Stimulated activated CD4-positive, alpha-beta T cell treated with anti-CD3 and anti-CD28 coated beads, Interleukin-4, amount 100 ng/mL, for 48 hours (primary cell): ENCODE measurements around the gene CISD1.

Experiments used
- DNase-seq, 2 donors: peaks; one replicate each; pipeline ENCODE4 v3.0.0-alpha.2; 2020; ENCODE audit warnings: low read depth in 2 of 2

CISD1 gene

DNA sequence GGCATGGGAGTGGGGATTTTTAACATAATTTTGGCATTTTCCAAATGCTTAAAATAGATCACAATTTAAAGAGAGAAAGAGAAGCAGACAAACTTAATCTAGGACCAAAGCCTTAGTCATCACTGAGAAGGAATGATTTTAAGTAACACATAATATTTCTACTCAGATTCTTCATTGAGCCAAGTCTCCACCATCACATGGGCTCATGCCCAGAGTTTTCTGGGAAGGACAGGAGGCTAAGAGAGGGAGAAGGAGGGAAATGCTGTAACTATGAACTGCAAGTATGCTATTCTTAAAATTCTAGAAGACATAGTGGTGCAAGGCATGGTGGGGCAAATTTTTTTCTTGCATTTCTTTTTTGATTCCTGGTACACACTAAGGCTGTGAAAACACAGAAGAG, 42.1 kb downstream of the CISD1 start:
- DNase-seq = no peak

DNA sequence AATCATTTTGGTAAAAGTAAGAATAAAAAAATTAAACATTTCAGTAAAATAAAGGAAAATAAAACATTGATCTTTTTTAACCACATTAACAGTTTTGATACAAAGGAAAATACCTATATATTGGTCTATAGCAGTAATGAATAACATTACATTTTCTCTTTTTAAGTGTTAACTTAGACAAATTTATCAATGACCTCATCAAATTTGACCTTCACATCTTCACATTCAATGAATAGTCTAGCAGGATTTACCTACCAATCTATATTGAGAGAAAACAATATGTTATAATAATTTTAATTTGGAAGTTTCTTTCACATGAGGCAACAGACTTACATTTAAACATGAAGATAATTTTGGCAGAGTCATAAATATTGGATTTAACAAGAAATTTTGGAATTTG, 47.9 kb downstream of the CISD1 start:
- no peak for DNase-seq

DNA sequence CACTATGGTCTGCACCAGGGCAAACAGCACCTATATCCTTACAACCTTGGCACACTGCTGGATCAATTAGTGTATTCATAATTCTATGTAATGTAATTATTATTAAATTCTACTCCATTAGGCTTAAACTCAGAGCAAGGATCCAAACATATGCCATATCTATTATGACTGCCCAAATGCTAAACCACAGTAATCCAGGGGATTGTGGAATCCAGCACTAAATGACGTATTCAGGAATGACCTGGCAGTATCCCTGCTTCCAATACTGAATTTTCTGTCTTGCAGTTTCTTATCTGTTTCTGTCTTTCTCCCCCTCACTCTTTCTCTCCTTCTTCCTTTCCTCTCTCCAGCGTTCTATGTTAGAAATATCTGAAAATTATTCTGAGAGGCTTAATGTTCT, 49.4 kb downstream of the CISD1 start:
- DNase-seq = no peak

DNA sequence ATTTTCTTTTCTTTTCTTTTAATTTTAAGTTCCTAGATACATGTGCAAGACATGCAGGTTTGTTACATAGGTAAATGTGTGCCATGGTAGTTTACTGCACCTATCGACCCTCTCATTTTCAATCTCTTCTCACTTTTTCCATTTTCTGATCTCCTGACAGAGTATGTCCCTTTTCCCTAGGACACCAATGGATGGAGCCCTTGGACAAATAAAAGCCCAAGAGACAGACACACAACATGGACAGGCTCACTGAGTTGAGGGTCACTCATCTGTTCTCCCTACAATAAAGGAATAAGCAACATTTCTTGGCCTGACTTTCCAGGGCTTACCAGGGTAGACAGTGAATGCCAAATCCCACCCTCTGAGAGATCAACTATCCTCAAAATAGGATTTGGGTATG, 50.6 kb downstream of the CISD1 start:
- no peak for DNase-seq

DNA sequence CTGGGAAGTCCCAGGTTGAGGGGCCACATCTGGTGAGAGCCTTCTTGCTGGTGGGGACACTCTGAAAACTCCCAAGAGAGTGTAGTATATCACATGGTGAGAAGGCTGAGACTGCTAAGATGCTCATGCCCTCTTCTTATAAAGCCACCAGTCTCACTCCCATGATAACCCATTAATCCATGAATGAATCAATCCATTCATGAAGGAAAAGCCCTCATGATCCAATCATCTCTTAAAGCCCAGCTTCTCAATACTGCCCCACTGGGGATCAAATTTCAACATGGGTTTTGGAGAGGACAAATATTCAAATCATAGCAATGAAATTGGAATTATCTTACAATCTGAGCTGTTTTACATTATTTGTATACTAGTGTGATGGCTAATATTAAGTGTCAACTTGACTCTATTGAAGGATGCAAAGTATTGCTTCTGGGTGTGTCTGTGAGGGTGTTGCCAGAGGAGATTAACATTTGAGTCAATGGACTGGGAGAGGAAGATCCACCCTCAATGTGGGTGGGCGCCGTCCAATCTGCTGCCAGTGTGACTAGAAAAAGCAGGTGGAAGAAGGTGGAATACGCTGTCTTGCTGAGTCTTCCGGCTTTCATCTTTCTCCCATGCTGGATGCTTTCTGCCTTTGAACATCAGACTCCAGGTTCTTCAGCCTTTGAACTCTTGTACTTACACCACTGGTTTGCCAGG, 51.5 kb downstream of the CISD1 start:
- no peak for DNase-seq

DNA sequence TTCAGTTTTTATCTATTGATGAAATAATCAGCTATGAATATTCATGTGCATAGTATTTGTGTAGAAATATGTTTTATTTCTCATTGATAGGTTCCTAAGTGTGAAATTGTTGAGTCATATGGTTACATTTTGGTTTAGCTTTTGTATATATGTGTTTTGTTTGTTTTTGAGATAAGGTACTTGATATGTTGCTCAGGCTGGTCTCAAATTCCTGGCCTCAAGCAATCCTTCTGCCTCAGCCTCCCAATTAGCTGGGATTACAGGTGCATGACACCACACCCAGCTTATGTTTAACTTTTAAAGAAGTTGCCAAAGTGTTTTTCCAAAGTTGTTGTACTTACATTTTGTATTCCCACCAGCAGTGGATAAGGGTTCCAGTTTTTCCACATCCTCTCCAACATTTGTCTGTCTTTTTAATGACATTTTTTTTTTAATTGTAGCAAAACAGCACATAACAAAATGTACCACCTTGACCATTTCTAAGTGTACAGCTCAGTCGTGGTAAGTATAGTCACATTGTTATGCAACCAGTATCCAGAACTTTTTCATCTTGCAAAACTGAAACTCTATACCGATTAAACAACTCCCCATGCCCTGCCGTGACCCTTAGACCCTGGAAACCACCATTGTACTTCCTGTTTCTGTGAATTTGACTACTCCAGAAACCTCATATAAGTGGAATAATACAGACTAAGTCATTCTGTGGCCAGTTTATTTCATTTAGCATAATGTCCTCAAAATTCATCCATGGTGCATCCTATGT, 53.3 kb downstream of the CISD1 start:
- no peak for DNase-seq

DNA sequence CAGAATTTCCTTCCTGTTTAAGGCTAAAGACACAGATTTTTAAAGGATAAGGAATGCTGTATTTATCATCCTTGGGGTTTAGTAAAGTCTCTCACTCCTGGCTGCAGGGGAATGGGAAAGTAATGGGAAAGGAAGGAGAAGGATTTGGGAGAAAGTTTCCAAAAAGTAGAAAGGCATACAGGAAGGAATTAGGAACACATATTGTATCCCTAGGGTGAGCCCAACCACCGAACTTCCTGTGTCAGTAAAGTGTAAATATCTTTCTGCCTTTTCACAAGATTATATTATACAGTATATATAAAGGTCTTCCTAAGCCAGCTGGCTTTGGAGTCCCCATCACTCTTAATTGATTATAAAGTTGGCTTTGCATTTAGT, 53.9 kb downstream of the CISD1 start:
- DNase-seq = no peak

DNA sequence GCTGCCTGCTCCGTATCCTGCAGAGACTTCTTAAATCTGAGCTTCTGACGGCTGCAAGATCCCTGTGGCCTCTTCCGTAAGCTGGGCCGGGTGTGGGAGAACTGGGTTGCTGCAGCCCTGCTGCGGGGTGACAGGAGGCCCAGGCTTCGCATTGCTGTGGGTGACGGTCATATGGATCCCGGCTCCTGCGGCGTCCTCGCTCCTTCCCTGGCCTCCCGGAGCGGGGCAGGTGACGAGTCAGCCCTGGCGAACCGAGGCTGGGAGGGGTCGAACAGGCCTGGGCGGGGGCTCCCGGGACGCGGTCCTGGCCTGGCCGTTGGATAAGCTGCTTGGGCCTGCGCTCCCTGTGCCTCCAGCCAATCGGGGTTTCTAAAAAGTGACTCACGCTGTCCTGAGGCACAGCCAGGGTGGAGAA, 58.0 kb downstream of the CISD1 start:
- no peak for DNase-seq

DNA sequence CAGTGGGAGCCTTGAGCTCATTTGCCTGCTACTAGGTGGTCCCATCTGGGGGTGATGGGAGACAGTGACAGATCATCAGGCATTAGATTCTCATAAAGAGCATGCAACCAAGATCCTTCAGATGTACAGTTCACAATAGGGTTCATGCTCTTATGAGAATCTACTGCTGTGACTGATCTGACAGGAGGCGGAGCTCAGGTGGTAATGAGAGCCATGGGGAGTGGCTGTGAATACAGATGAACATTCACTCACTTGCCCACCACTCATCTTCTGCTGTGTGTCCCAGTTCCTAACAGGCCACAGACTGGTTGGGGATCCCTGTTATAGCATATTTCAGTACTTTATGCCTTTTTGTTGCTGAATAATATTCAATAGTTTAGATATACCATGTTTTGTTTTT, 59.3 kb downstream of the CISD1 start:
- no peak for DNase-seq

DNA sequence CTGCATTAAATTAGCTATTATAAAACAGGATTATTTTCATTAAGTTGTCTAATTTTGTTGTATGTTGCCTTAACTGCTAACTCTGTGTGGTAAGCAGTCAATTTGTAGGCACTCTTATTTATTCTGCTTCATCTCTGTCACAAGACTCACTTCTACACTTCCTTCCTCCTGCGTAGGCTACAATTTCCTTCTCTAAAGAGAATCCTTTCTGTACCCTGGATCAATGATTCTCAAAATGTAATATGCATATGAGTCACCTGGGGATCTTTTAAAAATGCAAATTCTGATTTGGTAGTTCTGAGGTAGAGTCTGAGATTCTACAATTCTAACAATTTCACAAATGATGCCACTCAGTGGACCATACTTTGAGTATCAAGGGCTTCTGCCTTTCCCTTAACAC, 61.5 kb downstream of the CISD1 start:
- no peak for DNase-seq

DNA sequence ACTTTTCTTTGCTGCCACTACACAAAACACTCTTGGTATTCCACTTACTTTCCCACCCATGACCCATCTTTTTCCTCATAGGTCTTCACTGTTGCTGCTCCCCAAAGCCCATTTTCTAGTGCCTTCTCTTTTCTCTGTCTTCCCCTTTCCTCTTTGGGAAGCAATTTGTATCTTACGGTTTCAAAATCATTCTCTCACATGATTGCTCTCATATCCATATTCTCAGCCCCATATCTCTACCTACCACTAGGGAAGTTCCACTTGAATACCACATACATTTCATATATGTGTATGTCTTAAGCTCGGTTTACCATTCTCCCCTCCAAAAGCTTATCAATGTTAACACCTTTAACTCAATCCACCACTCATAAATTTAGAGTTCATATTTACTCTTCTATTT, 62.7 kb downstream of the CISD1 start:
- DNase-seq = no peak

DNA sequence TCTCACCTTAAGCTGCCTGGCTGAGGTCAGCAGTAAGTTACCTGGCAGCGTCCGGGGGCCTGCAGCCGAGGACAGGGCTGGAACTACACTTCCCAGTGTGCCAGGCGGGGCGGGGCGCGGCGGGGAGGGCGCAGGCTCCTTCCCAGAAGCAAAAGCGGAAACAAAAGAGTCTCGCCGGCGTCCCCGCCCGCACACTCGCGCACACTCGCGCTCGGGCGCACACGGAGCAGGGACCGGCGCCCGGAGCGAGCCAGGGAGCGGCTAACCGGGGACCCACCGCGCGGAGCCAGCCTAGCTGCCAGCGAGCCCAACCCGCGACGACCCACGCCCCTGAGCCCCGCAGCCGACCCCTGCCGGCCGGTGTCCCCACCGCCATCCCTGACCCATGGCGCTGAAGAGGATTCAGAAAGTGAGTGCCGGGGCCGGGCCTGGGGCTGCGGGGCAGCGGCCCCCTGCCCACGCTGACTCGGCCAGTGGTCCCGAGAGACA, 65.9 kb downstream of the CISD1 start, which contains the start of gene UBE2D1:
TSS of gene UBE2D1 (plus strand) at position 190 of the 489 bp plus-strand sequence. CDS start at position 386, 196 bp downstream.
- DNase-seq = peak; percentile 80 to 83

DNA sequence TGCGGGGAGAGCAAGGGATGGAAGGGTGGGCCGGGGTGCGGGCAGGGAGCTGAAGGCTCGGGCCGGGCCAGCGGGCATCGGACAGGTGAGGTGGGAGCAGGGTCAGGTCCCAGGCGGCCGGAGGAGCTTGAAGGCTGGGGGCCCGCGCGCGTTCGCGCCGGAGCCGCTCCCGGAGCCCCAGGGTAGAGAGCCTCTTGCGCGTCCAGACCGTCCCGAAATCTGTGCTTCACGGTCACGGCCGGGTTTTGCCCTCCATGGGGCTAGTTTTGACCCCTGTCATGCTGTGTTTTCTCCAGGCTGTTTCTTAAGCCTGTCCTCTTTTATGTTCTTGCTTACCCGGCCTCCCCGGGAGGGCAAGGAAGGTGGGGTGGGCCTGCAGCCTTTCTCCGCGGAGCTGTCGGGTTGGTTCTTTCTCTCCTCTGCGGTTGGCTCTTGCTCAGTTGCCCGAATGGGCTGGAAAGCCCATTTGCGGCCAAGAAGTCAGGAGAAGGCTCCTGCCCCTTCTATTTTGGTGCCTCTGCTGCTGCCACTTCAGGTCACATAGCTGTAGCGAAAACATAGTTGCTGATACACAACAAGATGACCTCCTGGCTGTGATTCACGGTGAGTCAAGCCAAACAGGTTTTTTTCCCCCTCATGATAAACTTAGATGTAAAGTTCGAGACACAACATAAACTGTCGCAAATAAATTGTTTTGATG, 66.5 kb downstream of the CISD1 start:
- DNase-seq = peak; percentile 2 to 4

DNA sequence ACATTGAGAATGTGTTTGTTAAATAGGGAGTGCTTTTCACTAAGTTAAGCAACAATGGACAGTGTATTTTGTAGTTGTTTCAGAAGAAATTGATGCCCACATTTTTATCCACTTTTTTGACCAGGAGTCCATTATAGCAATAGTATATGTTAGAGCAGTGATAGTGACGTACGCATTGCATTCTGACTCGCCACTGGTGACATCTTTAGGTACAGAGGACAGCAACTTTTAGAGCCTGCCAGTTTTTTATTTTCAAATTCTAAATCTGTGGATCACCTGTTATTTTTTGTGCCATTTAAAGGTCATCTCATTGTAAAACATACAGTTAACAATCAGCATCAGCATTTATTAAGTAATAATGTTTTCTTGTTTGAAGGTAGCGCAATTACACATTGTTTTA, 67.3 kb downstream of the CISD1 start:
- no peak for DNase-seq
